GM21515 (cell line): Measurements from ENCODE around the gene E2F4.
A peak's percentile ranks its signal among the peaks of the same experiment; 100 is the strongest.

Experiments used
- ATAC-seq: cut with Tn5 transposase; IDR thresholded peaks from one replicate; pipeline ENCODE4 v1.9.1; 2021; ENCODE audit not compliant: unreplicated experiment

E2F4 gene, protein sequence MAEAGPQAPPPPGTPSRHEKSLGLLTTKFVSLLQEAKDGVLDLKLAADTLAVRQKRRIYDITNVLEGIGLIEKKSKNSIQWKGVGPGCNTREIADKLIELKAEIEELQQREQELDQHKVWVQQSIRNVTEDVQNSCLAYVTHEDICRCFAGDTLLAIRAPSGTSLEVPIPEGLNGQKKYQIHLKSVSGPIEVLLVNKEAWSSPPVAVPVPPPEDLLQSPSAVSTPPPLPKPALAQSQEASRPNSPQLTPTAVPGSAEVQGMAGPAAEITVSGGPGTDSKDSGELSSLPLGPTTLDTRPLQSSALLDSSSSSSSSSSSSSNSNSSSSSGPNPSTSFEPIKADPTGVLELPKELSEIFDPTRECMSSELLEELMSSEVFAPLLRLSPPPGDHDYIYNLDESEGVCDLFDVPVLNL

DNA sequence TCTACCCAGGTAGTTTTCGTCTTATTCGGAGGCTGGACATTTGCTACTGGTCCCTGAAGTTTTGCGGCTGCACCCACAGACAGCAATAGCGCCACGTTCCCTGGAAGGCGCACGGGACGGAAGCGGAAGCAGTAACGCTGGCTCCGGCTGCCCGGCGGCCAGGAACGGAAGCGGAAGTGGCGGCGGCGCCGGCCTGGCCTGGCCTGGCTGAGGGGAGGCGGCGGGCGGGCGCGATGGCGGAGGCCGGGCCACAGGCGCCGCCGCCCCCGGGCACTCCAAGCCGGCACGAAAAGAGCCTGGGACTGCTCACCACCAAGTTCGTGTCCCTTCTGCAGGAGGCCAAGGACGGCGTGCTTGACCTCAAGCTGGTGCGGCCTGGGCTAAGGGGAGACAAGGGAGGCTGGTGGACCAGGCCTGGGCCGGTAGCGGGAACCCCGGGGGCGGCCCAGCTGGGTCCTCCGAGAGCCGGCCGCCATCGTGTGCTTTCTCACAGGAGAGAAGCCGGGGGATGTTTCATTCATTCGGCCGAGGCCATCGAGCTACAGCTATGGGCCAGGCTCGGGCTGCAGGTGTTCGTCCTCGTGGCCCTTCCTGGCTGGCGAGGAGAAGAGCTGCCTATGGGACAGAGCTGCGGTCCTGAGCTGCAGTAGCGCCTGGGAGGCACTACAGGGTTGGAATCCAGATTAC, at the start of gene E2F4:
Gene E2F4 (plus strand): TSS at position 161 of the 687 bp plus-strand sequence. CDS start 73 bp downstream, at position 234.
- peak; percentile 72 for ATAC-seq

DNA sequence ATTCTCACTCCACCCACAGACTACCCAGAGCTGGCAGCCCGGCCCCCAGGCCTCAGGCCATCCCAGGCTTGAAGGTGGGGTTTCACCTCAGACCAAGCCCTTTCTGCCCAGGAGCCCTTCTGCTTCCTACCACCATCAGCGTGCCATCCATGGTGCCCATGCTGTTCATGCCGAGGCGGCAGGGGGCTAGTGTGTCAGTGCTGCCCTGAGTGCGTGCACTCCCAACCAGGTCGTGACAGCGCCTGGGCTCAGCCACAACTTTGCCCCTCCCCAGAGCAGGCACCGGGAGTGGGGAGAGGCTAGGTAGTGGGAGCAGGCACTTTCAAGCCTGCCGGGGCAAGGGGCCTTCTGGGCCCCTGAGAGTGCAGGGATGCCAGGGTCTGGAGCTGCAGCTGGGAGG, 49.6 kb upstream of the E2F4 start:
- ATAC-seq = no peak

DNA sequence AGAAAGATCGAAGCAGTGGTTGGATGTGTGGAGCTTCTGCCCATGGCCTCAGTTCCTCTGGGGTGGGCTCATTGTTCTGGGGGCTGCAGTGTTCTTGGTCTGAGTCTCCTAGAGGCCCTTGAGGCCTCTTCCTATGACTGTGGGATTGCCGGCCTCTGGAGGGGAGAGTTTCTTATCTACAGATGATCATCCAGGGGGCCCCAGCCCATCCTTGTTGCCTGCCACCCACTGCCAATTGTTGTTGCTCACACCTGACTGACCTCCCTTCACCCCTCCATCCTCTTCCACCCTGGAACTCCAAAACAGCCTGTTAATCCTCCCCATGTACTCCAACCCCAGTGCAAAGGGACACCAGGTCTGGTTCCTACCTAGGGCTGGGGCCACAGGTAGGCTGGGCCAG, 47.0 kb upstream of the E2F4 start:
- ATAC-seq = no peak

DNA sequence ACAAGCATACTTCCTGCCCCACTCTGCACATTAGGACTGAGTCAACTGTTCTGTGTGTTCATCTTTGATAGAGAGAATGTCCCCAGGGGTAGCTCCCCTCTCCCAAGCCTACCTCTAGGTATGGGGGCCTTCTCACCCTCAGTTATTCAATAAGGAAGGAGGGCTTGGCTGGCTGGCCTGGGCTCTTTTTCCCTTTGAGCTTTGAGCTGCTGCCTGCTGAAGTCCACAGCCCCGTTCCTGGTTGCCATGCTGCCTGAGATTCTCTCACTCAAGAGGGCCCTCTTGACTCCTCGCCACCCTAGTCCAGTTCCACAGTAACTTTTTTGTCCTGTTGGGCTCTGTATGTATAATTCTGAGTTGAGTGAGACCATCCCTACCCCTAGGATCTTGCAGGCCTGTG, 46.2 kb upstream of the E2F4 start:
- no peak for ATAC-seq

DNA sequence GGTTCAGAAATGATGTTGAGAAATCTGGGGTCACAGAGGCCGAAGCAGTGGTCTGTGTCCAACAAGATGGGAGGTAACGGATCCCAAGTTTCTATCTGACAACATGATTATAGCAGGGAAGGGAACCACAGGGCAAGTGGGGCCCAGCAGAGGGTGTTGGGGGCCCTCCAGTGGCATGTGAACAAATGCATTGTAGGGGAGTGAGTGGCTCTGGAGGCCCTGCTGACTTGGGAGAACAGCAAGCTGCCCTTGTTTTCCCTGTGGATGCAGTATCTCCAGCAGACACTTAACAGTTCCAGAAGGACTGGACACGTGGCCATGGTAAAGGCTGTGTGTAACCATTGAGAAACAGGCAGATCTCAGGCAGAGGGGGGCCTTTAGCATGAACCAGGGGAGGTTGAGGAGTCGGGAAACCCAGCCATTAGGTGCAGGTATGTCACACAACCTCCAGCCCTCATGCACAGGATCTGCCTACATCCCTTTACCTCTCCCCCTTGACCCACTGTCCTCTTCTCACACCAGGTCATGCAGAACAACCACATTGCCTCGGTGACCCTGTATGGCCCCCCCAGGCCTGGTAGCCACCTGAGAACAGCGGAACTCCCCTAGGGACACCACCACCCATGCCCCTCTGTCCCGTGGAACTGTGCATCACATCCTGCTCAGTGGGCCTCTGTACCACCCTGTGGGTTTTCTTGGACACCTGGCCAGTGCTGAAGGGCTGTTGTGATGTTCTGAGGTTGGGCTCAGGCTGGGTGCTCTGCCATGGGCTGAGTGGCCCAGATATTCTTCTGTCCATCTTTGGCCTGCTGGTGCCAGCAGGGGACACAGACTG, 45.2 kb upstream of the E2F4 start:
- ATAC-seq = no peak

DNA sequence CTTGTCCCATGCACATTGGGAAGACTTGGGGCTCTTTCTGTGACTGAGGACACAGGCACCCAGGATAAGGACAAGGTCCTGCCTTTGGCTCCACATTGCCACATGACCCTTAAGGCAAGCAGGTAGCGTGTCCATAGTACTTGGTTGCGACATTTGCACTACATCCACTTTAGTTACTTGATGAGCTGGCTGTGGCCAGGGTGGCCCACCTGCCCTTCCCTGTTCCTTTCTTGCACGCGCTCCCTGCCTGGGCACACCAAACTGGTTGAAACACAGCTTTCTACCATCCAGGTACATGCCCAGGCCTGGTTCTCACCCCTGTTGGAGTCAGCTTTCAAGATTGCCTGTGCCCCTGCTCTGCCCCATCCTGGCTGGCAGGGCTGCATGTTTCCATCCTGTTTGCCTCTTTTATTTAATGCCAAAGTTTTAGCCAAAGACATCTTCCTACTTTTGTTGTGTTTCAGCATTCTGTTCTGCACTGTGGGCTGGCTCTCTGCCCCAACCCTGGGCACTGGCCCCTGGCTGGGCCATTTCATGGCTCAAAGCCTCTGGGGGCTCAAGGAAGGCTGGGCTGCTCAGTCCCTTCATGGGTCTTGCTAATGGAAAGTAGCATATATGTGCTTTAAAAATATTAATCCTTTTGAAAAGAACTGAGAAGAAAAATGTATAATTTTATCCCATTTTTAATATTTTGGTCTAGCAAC, 44.4 kb upstream of the E2F4 start:
- ATAC-seq = no peak

DNA sequence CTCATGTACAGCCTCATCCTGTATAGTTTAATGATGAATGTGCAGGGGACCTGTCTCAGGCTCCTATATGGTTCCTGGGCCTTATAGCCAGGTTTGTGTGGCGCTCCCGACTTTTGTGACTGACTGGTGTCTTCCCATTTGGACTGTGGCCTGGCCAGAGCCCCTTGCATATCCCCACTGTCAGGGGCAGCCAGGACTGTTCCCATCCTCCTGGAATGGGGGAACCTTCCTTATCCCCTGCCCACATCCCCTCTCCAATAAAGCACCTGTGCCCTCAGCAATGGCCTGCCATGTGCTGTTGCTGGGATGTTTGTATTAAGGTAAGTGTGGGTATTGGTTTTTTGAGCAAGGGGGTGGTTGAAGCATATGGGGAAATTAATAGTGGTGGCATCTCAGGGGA, 43.7 kb upstream of the E2F4 start:
- no peak for ATAC-seq

DNA sequence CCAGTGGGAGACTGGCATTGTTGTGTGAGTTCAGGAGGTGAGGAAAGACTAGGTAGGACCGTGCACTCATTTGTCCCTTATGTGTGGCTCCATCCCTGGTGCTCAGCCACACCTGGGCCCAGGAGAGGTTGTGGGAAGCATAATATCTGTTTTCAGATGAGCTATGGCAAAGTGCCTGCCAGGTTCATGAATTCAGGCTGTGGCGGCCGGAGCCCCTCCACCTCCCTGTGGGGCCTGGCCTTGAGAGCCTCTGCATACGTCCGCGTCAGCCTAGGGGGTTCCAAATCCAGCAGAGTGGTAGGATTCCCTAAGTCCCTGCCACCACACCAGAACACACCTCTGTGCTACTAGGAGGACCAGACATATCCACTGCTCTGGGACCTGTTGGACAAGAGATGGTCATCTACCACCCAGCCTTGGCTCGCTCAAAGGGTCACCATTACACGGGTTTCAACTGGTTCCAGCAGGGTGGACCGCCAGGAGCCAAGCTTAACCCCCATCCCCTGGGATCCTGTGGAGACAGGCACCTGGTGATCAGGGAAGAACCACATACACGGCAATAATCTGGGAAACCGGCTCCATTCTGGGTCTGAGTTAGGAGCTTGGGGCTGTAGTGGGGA, 43.2 kb upstream of the E2F4 start:
- ATAC-seq = no peak

DNA sequence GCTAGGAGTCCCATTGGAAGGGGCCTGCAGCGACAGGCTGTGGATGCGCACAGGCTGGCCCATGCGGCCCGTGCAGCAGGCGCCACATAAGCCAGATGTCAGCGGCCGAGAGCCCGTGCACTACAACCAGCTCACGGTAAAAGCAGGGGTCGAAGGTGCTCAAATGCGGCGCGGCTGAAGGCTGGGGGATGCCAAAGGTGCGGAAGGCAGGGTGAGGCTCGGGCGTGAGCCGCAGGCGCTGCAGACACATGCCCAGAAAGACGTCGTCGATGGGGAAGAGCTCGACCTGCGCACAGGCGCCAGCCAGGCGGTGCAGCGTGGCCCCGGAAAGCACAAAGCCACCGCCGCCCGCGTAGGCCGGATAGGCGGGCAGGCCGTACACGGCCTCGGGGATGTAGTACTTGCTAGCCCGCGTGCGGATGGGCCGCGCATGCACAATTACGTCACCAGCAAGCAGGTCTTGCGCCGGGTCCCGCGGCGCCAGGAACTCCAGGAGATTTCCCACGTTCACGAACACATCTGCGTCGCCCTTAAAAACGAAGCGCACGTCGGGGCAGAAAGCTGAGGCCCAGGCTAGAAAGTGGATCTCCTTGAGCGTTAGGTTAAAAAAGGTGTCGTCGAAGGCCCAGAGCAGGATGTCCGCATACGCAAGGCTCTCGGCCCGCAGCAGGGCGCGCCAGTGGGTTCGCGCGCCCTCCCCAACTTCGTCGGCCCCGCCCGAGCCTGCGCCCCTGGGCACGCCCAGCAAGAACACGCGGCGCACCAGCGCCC, 42.5 kb upstream of the E2F4 start:
- no peak for ATAC-seq

DNA sequence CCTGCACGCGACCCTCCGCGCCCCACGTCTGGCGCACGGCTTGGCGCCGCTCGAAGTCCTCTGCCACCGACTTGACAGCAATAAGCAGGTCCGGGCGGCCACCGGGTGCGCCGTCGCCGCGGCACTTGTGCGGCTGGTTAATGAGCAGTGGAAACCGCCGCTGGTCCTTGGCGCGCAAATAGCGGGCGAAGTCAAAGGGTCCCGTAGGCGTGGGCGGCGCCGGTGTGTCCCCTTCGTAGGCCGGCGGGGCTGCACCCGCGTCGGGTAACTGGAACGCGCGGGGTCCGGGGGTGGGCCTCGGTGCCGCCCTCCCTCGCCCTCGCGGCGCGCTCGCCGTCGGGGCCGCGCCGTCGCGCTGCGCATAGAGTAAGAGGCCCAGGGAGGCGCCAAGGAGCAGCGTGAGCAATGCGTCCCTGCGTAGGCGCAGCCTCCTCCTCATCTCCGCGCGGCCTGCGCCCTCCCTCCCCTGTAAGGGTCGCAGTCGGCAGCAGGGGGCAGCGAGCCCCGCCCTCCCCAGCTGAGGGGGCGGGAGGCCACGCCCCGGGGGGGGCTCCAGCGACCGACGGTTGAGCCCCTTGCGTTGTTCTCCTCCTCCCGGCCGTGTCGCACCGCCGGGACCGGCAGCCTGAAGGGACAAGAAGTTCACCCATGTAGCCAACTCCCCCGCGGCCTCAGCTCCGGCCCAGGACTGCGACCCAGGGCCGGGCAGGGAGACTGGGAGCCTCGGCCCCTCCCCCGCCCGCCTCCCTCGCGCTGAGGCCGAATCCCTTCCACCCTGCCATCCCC, 41.7 kb upstream of the E2F4 start:
- ATAC-seq = no peak

DNA sequence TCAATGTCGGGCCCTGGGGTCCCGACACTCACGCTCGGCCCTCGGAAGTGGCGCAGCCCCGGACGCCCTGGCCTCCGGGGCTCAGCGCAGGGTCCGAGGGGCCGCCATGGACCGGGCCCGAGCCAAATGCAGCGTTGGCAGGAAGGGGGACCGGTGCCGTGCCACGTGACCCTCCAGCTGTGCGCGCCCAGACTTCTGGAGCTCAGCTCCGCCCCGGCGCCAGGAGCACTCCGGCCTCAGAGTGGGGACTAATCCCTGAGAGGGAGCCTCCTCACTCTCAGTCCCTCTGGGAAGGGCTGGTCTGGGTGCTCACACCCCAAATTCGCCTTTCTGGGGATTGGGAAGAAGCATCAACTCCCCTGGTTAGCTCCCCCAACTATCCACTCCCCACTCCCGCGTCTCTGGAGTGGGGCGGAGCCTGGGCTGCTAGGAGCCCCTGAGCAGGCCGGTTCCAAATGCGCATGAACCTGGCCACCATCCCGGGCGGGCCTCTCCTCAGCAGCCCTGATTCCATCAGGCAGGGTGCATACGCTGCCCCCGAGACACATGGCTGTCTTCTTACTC, 41.0 kb upstream of the E2F4 start, which contains the start of gene B3GNT9:
Gene B3GNT9 (minus strand): TSS at position 166 of the 564 bp plus-strand sequence. CDS start 513 bp downstream, outside the sequence.
- ATAC-seq = no peak

DNA sequence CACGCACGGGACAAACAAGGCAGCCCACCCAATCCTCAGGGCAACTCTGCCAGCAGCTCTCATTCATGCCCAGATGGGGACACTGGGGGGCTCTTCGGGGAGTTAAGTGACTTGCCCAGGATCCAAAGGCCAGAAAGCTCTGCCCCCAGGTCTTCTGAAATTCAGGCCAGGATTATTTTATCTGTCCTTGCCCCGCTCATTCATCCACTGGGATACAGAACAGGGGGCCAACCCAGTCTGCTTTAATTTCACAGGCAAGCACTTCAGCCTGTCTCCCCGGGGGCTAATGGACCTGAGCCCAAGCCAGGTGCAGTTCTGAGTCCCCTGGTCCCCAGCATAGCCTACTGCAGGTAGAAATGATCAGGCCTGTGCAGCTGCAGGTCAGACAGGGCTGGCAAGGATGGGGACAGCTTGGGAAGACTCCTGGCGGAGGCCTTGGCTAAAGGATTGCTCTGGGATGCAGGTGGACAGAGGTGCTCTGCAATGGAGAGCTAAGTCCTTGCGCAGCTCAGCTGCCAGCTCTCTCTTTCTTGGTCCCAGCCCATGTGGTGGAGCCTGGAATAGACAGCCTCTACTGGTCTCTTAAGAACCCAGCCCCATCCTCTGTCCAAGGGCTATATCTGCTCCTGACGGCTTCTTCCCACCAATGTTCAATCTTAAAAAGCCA, 40.4 kb upstream of the E2F4 start:
- ATAC-seq = no peak

DNA sequence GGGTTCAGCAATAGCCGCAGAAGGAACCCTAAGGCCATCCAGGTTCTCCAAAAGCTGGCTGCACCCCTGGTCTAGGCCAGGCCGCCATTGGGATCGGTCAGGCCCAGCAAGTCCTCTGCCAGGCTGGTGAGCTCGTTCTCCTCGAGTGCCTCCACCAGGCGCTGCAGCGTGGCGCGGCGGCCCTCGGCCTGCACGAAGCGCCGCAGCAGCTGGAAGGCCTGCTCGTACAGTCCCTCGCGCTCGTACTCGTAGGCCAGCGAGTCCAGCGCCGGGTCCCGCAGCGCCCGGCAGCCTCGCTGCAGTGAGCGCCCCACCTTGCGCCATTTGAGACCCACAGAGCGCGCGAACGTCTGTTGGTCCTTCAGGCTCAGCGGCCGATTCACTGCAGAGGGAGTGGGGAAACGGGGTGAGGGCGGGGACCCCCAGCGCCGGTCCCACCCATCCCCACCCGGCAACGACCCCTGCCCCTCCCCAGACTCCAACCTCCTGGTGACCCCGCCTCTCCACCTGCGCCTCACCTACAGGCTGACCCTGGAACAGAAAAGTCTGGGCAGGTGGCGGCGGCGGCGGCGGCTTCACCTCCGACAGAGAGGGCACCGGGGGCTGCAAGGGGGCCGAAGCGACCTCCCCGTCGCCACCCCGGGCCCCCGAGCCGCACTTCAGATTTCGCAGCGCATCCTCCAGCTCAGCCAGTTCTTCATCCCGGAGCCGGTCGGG, 37.2 kb upstream of the E2F4 start:
- ATAC-seq = no peak

DNA sequence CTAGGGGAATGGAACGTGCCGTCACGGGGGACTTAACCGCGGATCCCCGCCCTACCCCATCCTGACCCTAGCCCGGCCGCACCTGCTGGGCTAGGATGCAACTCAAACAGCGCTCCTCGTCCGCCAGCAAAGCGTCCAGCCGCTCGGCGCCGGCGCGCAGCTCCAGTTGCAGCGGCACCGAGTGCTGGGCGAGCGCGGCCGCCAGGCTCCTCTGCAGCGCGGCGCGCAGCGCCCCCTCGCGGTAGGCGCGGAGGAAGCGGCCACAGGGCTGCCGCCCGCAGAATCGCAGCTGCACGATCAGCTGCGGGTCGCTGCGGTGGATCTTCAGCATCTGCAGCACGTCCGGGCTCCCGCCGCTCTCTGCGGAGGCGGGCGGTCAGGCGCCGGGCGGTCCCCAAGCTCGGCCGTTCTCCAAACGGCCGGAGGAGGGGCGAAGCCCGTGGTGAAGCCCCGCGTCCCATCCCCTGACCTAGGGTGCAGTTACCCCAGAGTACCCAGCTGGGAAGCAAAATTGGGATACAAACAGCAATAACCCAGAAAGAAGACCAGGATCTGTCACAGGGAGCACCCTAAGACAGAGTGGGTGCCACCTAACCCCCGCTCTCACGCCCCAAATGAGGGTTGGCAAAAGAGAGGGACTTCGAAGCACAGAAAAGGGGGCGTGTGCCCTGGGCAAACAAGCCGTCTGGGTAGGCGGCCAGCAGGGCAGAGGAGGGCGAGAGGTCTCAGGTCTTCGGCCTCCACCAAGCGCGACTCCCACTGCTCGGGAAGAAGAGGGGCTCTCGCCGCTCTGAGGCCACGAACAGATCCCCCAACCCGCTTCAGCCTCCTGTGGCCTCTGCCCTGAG, 36.4 kb upstream of the E2F4 start:
- ATAC-seq = no peak

DNA sequence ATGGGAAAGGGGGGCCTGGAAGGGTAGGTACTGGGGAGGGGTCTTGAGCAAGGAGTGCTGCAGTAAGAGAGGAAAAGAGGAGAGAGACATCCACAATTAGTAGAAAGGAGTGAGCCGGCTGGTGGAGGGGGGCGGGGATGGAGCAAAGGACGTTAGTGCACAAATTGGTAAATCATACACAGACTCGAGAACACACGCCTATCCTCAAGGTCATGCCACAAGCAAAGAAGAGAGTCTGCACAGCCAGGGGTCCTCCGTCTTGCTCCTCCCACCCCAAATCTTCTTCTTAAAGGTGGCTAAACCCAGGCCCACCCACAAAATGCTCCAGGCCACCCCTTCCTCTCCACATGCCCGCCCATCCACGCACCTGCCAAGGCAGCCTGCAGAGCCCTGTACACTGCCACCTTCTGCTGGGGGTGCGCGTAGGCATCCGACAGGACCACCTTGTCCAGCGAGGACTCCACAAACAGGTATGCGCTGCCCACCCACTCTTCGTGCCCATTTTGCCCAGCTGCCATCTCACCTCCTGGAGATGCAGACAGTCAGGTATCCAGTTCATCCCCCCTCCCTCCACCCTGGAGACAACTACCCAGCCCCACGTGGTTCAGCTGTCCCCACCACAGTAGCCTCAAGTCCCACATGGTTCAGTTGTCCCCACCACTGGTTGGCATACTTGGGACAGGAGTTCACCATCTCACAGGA, 35.7 kb upstream of the E2F4 start:
- ATAC-seq = no peak
